Vagina (tissue), 2 donors: Measurements from ENCODE around the gene ACTL10. TPM values are rescaled to one million over a fixed set of nuclear protein-coding genes. Genes with fewer than 3 reads are reported as not detected.

Source experiments
- DNase-seq, 2 donors: peaks; one replicate each; pipeline ENCODE4 v3.0.0-alpha.2; 2017; ENCODE audit errors: extremely low spot score in 2 of 2
- H3K27ac ChIP-seq: fragments of 200-600 bp; sonication (generic); one replicate; pipeline ENCODE4 v1.5.1; 2019
- H3K27me3 ChIP-seq: fragments of 200-600 bp; sonication (generic); one replicate; pipeline ENCODE4 v1.5.1; 2019
- H3K36me3 ChIP-seq, 2 donors: fragments of 200-600 bp; sonication (generic); one replicate each; pipeline ENCODE4 v1.5.1; 2017 to 2019
- H3K4me1 ChIP-seq: fragments of 200-600 bp; sonication (generic); one replicate; pipeline ENCODE4 v1.5.1; 2019
- H3K4me3 ChIP-seq, 2 donors: fragments of 200-600 bp; sonication (generic); 1 replicate in 1 of 2; 2 replicates in 1 of 2; pipeline ENCODE4 v1.5.1; 2016 to 2019
- H3K9me3 ChIP-seq: fragments of 200-600 bp; sonication (generic); one replicate; pipeline ENCODE4 v1.5.1; 2019
- CTCF ChIP-seq, 3 experiments: fragments of 450-650 bp in 2 of 3; fragments of 200-600 bp in 1 of 3; sonication (generic) in 1 of 3; IDR thresholded peaks; one replicate each; pipeline ENCODE4 v1.5.1; 2017 to 2019; ENCODE audit warnings: antibody characterized with exemption in 3 of 3, mild to moderate bottlenecking in 2 of 3, moderate library complexity in 2 of 3
- POLR2A ChIP-seq, 2 donors: fragments of 450-650 bp; IDR thresholded peaks; one replicate each; pipeline ENCODE4 v1.6.1; 2017; ENCODE audit warnings: antibody characterized with exemption in 2 of 2, mild to moderate bottlenecking in 2 of 2, moderate library complexity in 2 of 2
- POLR2AphosphoS5 ChIP-seq, 2 donors: sonication (generic); formaldehyde crosslinking; IDR thresholded peaks; one replicate each; pipeline ENCODE4 v1.9.0; 2017; ENCODE audit warnings: antibody characterized with exemption in 2 of 2, mild to moderate bottlenecking in 2 of 2, low read depth in 1 of 2; ENCODE audit not compliant: insufficient read depth in 1 of 2
- intact Hi-C: fragments of 100-400 bp; cut with DNase I; formaldehyde crosslinking; loops from one replicate; pipeline ENCODE4 v1.15.1; 2023
- total RNA-seq: library from RNA; depleted of rRNA; stranded (reverse); fragments of >200 nt; gene quantifications from one replicate; pipeline ENCODE4 v1.2.3, GENCODE V29; 2016

ACTL10 gene
- total RNA-seq, 1 donor from 2014 or later, result 1.5 TPM

DNA sequence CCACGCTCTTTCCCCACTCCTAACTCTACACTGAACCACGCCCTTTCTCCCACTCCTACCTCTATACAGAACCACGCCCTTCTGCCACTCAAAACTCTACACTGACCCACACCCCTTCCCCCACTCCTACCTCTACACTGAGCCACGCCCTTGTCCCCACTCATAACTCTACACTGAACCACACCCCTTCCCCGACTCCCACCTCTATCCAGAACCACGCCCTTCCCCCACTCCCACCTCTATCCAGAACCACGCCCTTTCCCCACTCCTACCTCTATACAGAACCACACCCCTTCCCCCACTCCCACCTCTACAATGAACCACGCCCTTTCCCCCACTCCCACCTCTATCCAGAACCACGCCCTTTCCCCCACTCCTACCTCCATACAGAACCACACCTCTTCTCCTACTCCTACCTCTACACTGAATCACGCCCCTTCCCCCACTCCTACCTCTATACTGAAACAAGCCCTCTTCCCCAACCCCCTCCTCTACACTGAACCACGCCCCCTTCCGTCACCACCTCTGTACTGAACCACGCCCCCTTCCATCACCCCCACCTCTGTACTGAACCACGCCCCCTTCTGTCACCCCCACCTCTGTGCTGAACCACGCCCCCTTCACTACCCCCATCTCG, 43.3 kb downstream of the ACTL10 start:
- Histone ChIP-seq H3K27me3 (no peaks in the 10 kb centered on the region), H3K4me1 (no peaks in the 10 kb centered on the region), H3K9me3 (no peaks in the 10 kb centered on the region), H3K27ac (no peak overlapping the region), H3K36me3 (peaks cover 0 to 59% of the 10 kb centered on the region in 2 donors), H3K4me3 (no peak overlapping the region)
- DNase-seq, result no peak
- intact Hi-C loops, result no loop called here
- TF ChIP-seq CTCF (IDR thresholded peaks at IDR 0.05) (no peak), POLR2AphosphoS5 (IDR thresholded peaks at IDR 0.05; ENCODE audit: insufficient read depth in 1 of 2, low read depth in 1 of 2) (no peak), POLR2A (IDR thresholded peaks at IDR 0.05) (no peak)

GRCh38 chr20:33710681-33711445, 44.1 kb downstream of the ACTL10 start:
- TF ChIP-seq POLR2A (IDR thresholded peaks at IDR 0.05) (no peak), CTCF (IDR thresholded peaks at IDR 0.05) (no peak), POLR2AphosphoS5 (IDR thresholded peaks at IDR 0.05; ENCODE audit: insufficient read depth in 1 of 2, low read depth in 1 of 2) (no peak)
- H3K36me3 ChIP-seq, result peaks cover 0 to 59% of the 10 kb centered on the region in 2 donors
- no peak for DNase-seq
- intact Hi-C loops, result no loop called here
- no peaks in the 10 kb centered on the region for H3K4me1 ChIP-seq
- H3K9me3 ChIP-seq, result no peaks in the 10 kb centered on the region
- H3K27ac ChIP-seq, result no peak overlapping the region
- no peak overlapping the region for H3K4me3 ChIP-seq
- H3K27me3 ChIP-seq, result no peaks in the 10 kb centered on the region

GRCh38 chr20:33711446-33711738, 44.6 kb downstream of the ACTL10 start:
- Histone ChIP-seq H3K27ac (no peak overlapping the region), H3K27me3 (no peaks in the 10 kb centered on the region), H3K4me1 (no peaks in the 10 kb centered on the region), H3K36me3 (peaks cover 0 to 56% of the 10 kb centered on the region in 2 donors), H3K9me3 (no peaks in the 10 kb centered on the region), H3K4me3 (no peak overlapping the region)
- TF ChIP-seq POLR2AphosphoS5 (IDR thresholded peaks at IDR 0.05; ENCODE audit: insufficient read depth in 1 of 2, low read depth in 1 of 2) (no peak), CTCF (IDR thresholded peaks at IDR 0.05) (no peak), POLR2A (IDR thresholded peaks at IDR 0.05) (no peak)
- DNase-seq, result no peak
- intact Hi-C loops, result no loop called here

- no peaks in the 10 kb centered on the region for H3K27me3 ChIP-seq
- intact Hi-C loops, result no loop called here
- no peaks in the 10 kb centered on the region for H3K9me3 ChIP-seq
- H3K4me1 ChIP-seq, result peaks cover 9% of the 10 kb centered on the region
- DNase-seq, result no peak
- H3K27ac ChIP-seq, result no peak overlapping the region
- no peak overlapping the region for H3K4me3 ChIP-seq
- no peak for TF ChIP-seq CTCF (IDR thresholded peaks at IDR 0.05)
- no peak for TF ChIP-seq POLR2AphosphoS5 (IDR thresholded peaks at IDR 0.05; ENCODE audit: insufficient read depth in 1 of 2, low read depth in 1 of 2)
- TF ChIP-seq POLR2A (IDR thresholded peaks at IDR 0.05), result no peak
- H3K36me3 ChIP-seq, result peaks cover 0 to 41% of the 10 kb centered on the region in 2 donors
These were observed 47.2 kb downstream of the ACTL10 start for GRCh38 chr20:33713865-33714367.

GRCh38 chr20:33716498-33716897, 49.8 kb downstream of the ACTL10 start:
- H3K9me3 ChIP-seq, result no peaks in the 10 kb centered on the region
- peaks cover 18% of the 10 kb centered on the region for H3K4me1 ChIP-seq
- H3K27ac ChIP-seq, result no peak overlapping the region
- no peaks in the 10 kb centered on the region for H3K27me3 ChIP-seq
- no peak for DNase-seq
- H3K36me3 ChIP-seq, result peaks cover 0 to 29% of the 10 kb centered on the region in 2 donors
- no peak overlapping the region for H3K4me3 ChIP-seq
- intact Hi-C loops, result no loop called here
- no peak for TF ChIP-seq CTCF (IDR thresholded peaks at IDR 0.05)
- no peak for TF ChIP-seq POLR2AphosphoS5 (IDR thresholded peaks at IDR 0.05; ENCODE audit: insufficient read depth in 1 of 2, low read depth in 1 of 2)
- TF ChIP-seq POLR2A (IDR thresholded peaks at IDR 0.05), result no peak
